K562 (cell line): ENCODE results near the gene ANKS1B. TPM values are rescaled to one million over a fixed set of nuclear protein-coding genes. Genes with fewer than 3 reads are reported as not detected.

Experiments used
- ATAC-seq: fragments of 200-7000 bp; cut with Tn5 transposase; 3 replicates; pipeline ENCODE4 v1.9.1; 2020; ENCODE audit warnings: moderate library complexity
- BruUV-seq: library from RNA; stranded (reverse); fragments of 400-500 nt; replicated peaks from 2 replicates; lab custom pipeline; 2021; lab: Mats Ljungman, UMichigan
- CTCF ChIA-PET: fragments of 300-600 bp; formaldehyde crosslinking; extraction: SDS; loops from one replicate; lab custom pipeline; 2021; ENCODE audit warnings: low intra/inter-chr PET ratio; lab: Yijun Ruan, JAX
- POLR2A ChIA-PET: fragments of 300-600, 350-650 bp; sonication (Branson Sonifier 250); formaldehyde crosslinking; extraction: SDS; loops from one replicate; lab custom pipeline; 2021; ENCODE audit warnings: antibody characterized with exemption, inconsistent platforms; lab: Yijun Ruan, JAX
- DNase-seq, 4 experiments: peaks; one replicate each; pipeline versions ENCODE4 v3.0.0 to v3.0.0-alpha.2; 2011 to 2018; ENCODE audit warnings: low spot score in 3 of 4, mixed read lengths in 3 of 4; ENCODE audit errors: extremely low read depth in 1 of 4
- FAIRE-seq: peaks from 2 replicates; lab custom pipeline; 2011; peaks lifted over from hg19 to GRCh38; lab: Jason Lieb, UNC
- H2AFZ ChIP-seq: 2 replicates; pipeline ENCODE4 v1.6.0; 2011; ENCODE audit warnings: low read depth, low read length, control low read depth, inconsistent platforms
- H3K27ac ChIP-seq: fragments of 200-600 bp; 3 replicates; pipeline ENCODE4 v1.8.0; 2011; ENCODE audit warnings: low read depth, mild to moderate bottlenecking, control low read depth, inconsistent platforms, low read length, moderate library complexity, mixed read lengths; ENCODE audit errors: extremely low read depth
- H3K27me3 ChIP-seq, 2 experiments: fragments of 300-600 bp in 1 of 2; 2 replicates in 1 of 2; 3 replicates in 1 of 2; pipeline versions ENCODE4 v1.6.0 to v1.8.0; 2011; ENCODE audit warnings: inconsistent platforms in 2 of 2, low read length in 2 of 2, mild to moderate bottlenecking in 1 of 2, mixed read lengths in 1 of 2, moderate library complexity in 1 of 2; ENCODE audit not compliant: control insufficient read depth in 2 of 2, insufficient read depth in 2 of 2
- H3K36me3 ChIP-seq: fragments of 300-600 bp; 3 replicates; pipeline ENCODE4 v1.8.0; 2011; ENCODE audit warnings: mild to moderate bottlenecking, low read length, inconsistent platforms; ENCODE audit not compliant: control insufficient read depth, insufficient read depth
- H3K4me1 ChIP-seq, 2 experiments: fragments of 200-600 bp in 1 of 2; replicated peaks in 1 of 2; 2 replicates in 1 of 2; 3 replicates in 1 of 2; pipeline versions ENCODE4 v1.5.1 to v1.8.0; 2011; ENCODE audit warnings: inconsistent platforms in 2 of 2, low read length in 2 of 2, mild to moderate bottlenecking in 1 of 2, mixed read lengths in 1 of 2, moderate library complexity in 1 of 2; ENCODE audit not compliant: control insufficient read depth in 2 of 2, insufficient read depth in 2 of 2
- H3K4me2 ChIP-seq: 2 replicates; pipeline ENCODE4 v1.6.1; 2011; ENCODE audit warnings: low read length, control low read depth, inconsistent platforms, mixed read lengths; ENCODE audit not compliant: insufficient read depth
- H3K4me3 ChIP-seq: fragments of 200-600 bp; sonication (generic), shearing (Covaris generic); 2 replicates; pipeline ENCODE4 v1.5.1; 2016; ENCODE audit warnings: control low read depth, inconsistent platforms
- H3K79me2 ChIP-seq: fragments of 200-600 bp; 3 replicates; pipeline ENCODE4 v1.8.0; 2011; ENCODE audit warnings: low read length, inconsistent platforms; ENCODE audit not compliant: control insufficient read depth, insufficient read depth
- H3K9ac ChIP-seq, 2 experiments: 2 replicates each; pipeline versions ENCODE4 v1.6.0 to v1.6.1; 2011; ENCODE audit warnings: low read depth in 2 of 2, low read length in 2 of 2, control low read depth in 1 of 2, inconsistent platforms in 1 of 2, mild to moderate bottlenecking in 1 of 2, mixed read lengths in 1 of 2; ENCODE audit not compliant: insufficient read depth in 1 of 2
- H3K9me1 ChIP-seq: one replicate; pipeline ENCODE4 v1.6.0; 2011; ENCODE audit warnings: inconsistent platforms, mild to moderate bottlenecking, low read length, moderate library complexity; ENCODE audit not compliant: control insufficient read depth, insufficient read depth
- H3K9me3 ChIP-seq: replicated peaks from 2 replicates; pipeline ENCODE4 v1.5.1; 2011; ENCODE audit warnings: low read depth, low read length, inconsistent platforms; ENCODE audit not compliant: control insufficient read depth, insufficient read depth
- H4K20me1 ChIP-seq: replicated peaks from 2 replicates; pipeline ENCODE4 v1.6.1; 2011; ENCODE audit warnings: low read length, inconsistent platforms, mixed read lengths; ENCODE audit not compliant: control insufficient read depth, insufficient read depth
- CAMTA2 ChIP-seq: fragments of 250-450 bp; sonication (Bioruptor Pico); conservative IDR thresholded peaks from 2 replicates; pipeline ENCODE4 v1.5.1; 2022
- CREBBP ChIP-seq: IDR thresholded peaks from one replicate; pipeline ENCODE4 v1.6.1; 2012; ENCODE audit warnings: low read depth, mild to moderate bottlenecking, control low read depth, inconsistent platforms, low read length
- EGR1 ChIP-seq: fragments of 450-650 bp; conservative IDR thresholded peaks from 2 replicates; pipeline ENCODE4 v1.6.1; 2017; ENCODE audit warnings: mild to moderate bottlenecking
- KLF1 ChIP-seq: fragments of 450-650 bp; IDR thresholded peaks from 2 replicates; pipeline ENCODE4 v1.6.1; 2016; ENCODE audit warnings: missing genetic modification characterization, missing compliant biosample characterization
- MBD1 ChIP-seq: fragments of 250-450 bp; sonication (Bioruptor Pico); IDR thresholded peaks from 2 replicates; pipeline ENCODE4 v1.8.0; 2022; ENCODE audit warnings: inconsistent platforms
- MXI1 ChIP-seq: IDR thresholded peaks from 2 replicates; pipeline ENCODE4 v1.6.1; 2011; ENCODE audit warnings: low read depth, mild to moderate bottlenecking, improper control_type of control experiment, low read length
- MYBL2 ChIP-seq, 2 experiments: fragments of 450-650 bp in 1 of 2; sonication (generic) in 1 of 2; formaldehyde crosslinking in 1 of 2; IDR thresholded peaks; 2 replicates each; pipeline versions ENCODE4 v1.6.1 to v1.8.1; 2017 to 2022; ENCODE audit warnings: borderline replicate concordance in 1 of 2, inconsistent platforms in 1 of 2, low read depth in 1 of 2, mild to moderate bottlenecking in 1 of 2, missing genetic modification reagents in 1 of 2, moderate library complexity in 1 of 2
- NELFE ChIP-seq: IDR thresholded peaks from 2 replicates; pipeline ENCODE4 v1.6.1; 2011; ENCODE audit warnings: mild to moderate bottlenecking; ENCODE audit not compliant: insufficient read depth, insufficient read length
- OTX1 ChIP-seq: fragments of 450-650 bp; formaldehyde crosslinking; IDR thresholded peaks from 2 replicates; pipeline ENCODE4 v1.4.0; 2022; ENCODE audit warnings: mild to moderate bottlenecking
- SAFB2 ChIP-seq: fragments of 200-400 bp; formaldehyde crosslinking; IDR thresholded peaks from 2 replicates; pipeline ENCODE4 v1.6.1; 2018; ENCODE audit warnings: borderline replicate concordance, low read length, low read depth, moderate library complexity; ENCODE audit not compliant: severe bottlenecking
- SREBF2 ChIP-seq: sonication (generic); formaldehyde crosslinking; IDR thresholded peaks from 2 replicates; pipeline ENCODE4 v1.4.0; 2020; ENCODE audit warnings: mild to moderate bottlenecking, missing genetic modification reagents
- STAG1 ChIP-seq: sonication (generic); formaldehyde crosslinking; IDR thresholded peaks from 2 replicates; pipeline ENCODE4 v1.5.0; 2020; ENCODE audit warnings: missing genetic modification reagents, borderline replicate concordance
- TAF15 ChIP-seq: fragments of 200-400 bp; formaldehyde crosslinking; IDR thresholded peaks from 2 replicates; pipeline ENCODE4 v1.6.1; 2017; ENCODE audit warnings: mild to moderate bottlenecking, low read depth, low read length, moderate library complexity
- TCFL5 ChIP-seq: fragments of 250-450 bp; sonication (Bioruptor Pico); conservative IDR thresholded peaks from 2 replicates; pipeline ENCODE4 v1.6.1; 2021; ENCODE audit warnings: mild to moderate bottlenecking, moderate library complexity, matching md5 sums
- ZNF589 ChIP-seq: fragments of 200-800 bp; sonication (Bioruptor generic); IDR thresholded peaks from 2 replicates; pipeline ENCODE4 v1.6.1; 2016; ENCODE audit warnings: low read depth, missing genetic modification characterization, missing compliant biosample characterization
- ZNF76 ChIP-seq: fragments of 250-450 bp; sonication (Bioruptor Pico); IDR thresholded peaks from 2 replicates; pipeline ENCODE4 v1.4.0; 2020; ENCODE audit warnings: mild to moderate bottlenecking, moderate library complexity, borderline replicate concordance
- ZSCAN32 ChIP-seq: fragments of 450-650 bp; formaldehyde crosslinking; IDR thresholded peaks from 2 replicates; pipeline ENCODE4 v1.4.0; 2020; ENCODE audit warnings: mild to moderate bottlenecking, moderate library complexity
- WGBS: fragments of 100-300 bp; shearing (Covaris generic); methylation state at CpG from one replicate; pipeline ENCODE4 v1.1.6; 2016; ENCODE audit warnings: low coverage, mixed read lengths; ENCODE audit not compliant: insufficient coverage; ENCODE audit errors: missing lambda C conversion rate; 5-methylcytosine and 5-hydroxymethylcytosine counted together
- in situ Hi-C: fragments of 300-500 bp; cut with MboI; formaldehyde crosslinking; loops from 4 replicates; pipeline ENCODE4 v1.15.0; 2018; ENCODE audit warnings: inconsistent platforms, mixed read lengths
- intact Hi-C: fragments of 100-400 bp; cut with micrococcal nuclease; formaldehyde crosslinking; loops from 2 replicates; pipeline ENCODE4 v1.14.2; 2022
- polyA plus RNA-seq, 8 experiments: library from polyadenylated mRNA; depleted of rRNA in 4 of 8; stranded (reverse) in 5 of 8; unstranded in 3 of 8; fragments of >200 nt; fragmentation: Nextera tagmentation in 2 of 8; fragmentation: Illumina TruSeq in 1 of 8; extraction: Ambion mirVana in 2 of 8; extraction: Trizol in 1 of 8; gene quantifications; 2 replicates each; pipeline versions ENCODE4 v1.2.1 to v1.2.3, GENCODE V29; 2011 to 2014; ENCODE audit warnings: inconsistent platforms in 1 of 8, missing spikeins in 1 of 8
- total RNA-seq, 7 experiments: library from RNA; depleted of rRNA in 6 of 7; stranded (reverse); fragments of >200 nt in 6 of 7; fragmentation: Illumina TruSeq in 2 of 7; extraction: Trizol in 2 of 7; gene quantifications; 2 replicates each; pipeline versions ENCODE4 v1.2.1 to v1.2.3, GENCODE V29; 2011 to 2021; ENCODE audit warnings: low replicate concordance in 1 of 7
- TF ChIP-seq, protein P1 (sequence below): sonication (generic); formaldehyde crosslinking; IDR thresholded peaks from 2 replicates; pipeline ENCODE4 v1.8.0; 2022; ENCODE audit warnings: mild to moderate bottlenecking, missing genetic modification reagents

The ANKS1B gene
- total and polyA plus RNA-seq, 9 of the 15 experiments (the other 6 are each of a cell fraction or from before 2014, with no cell fraction given): 0.04 to 0.47 (median 0.28) TPM; not detected in 4

GRCh38 chr12:98701166-98701565, 1283.6 kb downstream of the ANKS1B start:
- Histone ChIP-seq H3K27me3 (no peaks in the 10 kb centered on the region), H2AFZ (no peak overlapping the region), H3K9me3 (no peaks in the 10 kb centered on the region), H3K79me2 (no peaks in the 10 kb centered on the region)
- FAIRE-seq: no peak
- no peak for DNase-seq
- no peak for TF ChIP-seq ZNF589
- TF ChIP-seq MBD1: no peak
- TF ChIP-seq SAFB2: no peak
- no peak for TF ChIP-seq MYBL2 (IDR thresholded peaks at IDR 0.05; ENCODE audit: low read depth)
- no peak for TF ChIP-seq MYBL2 (CRISPR knock-in tag; IDR thresholded peaks at IDR 0.05; ENCODE audit: borderline replicate concordance)
- TF ChIP-seq KLF1 (tag): no peak
- no peak for TF ChIP-seq TAF15
- TF ChIP-seq TCFL5 (CRISPR knock-in tag): no peak
- no peak for TF ChIP-seq ZNF76
- no peak for TF ChIP-seq OTX1 (CRISPR knock-in tag)
- no peak for TF ChIP-seq SREBF2 (CRISPR knock-in tag)
- TF ChIP-seq NELFE: no peak
- TF ChIP-seq CREBBP: no peak
- TF ChIP-seq EGR1: no peak
- TF ChIP-seq STAG1: no peak
- TF ChIP-seq ZSCAN32 (CRISPR knock-in tag): no peak
- TF ChIP-seq MXI1: no peak
- TF ChIP-seq, protein P1, sequence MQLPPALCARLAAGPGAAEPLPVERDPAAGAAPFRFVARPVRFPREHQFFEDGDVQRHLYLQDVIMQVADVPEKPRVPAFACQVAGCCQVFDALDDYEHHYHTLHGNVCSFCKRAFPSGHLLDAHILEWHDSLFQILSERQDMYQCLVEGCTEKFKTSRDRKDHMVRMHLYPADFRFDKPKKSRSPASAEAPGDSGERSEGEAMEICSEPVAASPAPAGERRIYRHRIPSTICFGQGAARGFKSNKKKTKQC: no peak
- no peak for TF ChIP-seq CAMTA2 (CRISPR knock-in tag)
- TF ChIP-seq, all 486 proteins: peak for 0
- intact Hi-C loops (no loop called here), in situ Hi-C loops (no loop called here)
- H3K4me3 ChIP-seq: no peak overlapping the region
- no peaks in the 10 kb centered on the region for H3K9me1 ChIP-seq
- H3K4me2 ChIP-seq: no peak overlapping the region
- CTCF ChIA-PET: no interaction called here
- POLR2A ChIA-PET: no interaction called here
- H4K20me1 ChIP-seq: no peaks in the 10 kb centered on the region
- no peaks in the 10 kb centered on the region; the same call in 2 of the 3 replicates for H3K36me3 ChIP-seq
- no peak overlapping the region for H3K9ac ChIP-seq
- no TSS peak for BruUV-seq
- no peak for ATAC-seq
- 14% methylated on average over 1 of the region's 1 CpG for WGBS
- H3K4me1 ChIP-seq: peaks cover 1 to 4% of the 10 kb centered on the region in 2 experiments; a peak in 2 of 5 replicates
- no peak overlapping the region for H3K27ac ChIP-seq
